Keratinocyte (primary cell): Measurements from ENCODE around the gene CRTC3. TPM values are rescaled to one million over a fixed set of nuclear protein-coding genes. Genes with fewer than 3 reads are reported as not detected.

ENCODE experiments used
- DNase-seq: peaks from one replicate; pipeline ENCODE4 v3.0.0-alpha.2; 2011; ENCODE audit warnings: low read depth, missing footprints, low spot score
- FAIRE-seq: peaks from 2 replicates; lab custom pipeline; 2011; peaks lifted over from hg19 to GRCh38; lab: Jason Lieb, UNC
- H2AFZ ChIP-seq: 2 replicates; pipeline ENCODE4 v1.6.0; 2012; ENCODE audit warnings: low read length, control low read depth, inconsistent platforms; ENCODE audit not compliant: control insufficient read depth
- H3K27ac ChIP-seq: 2 replicates; pipeline ENCODE4 v1.5.1; 2011; ENCODE audit warnings: low read length; ENCODE audit not compliant: control insufficient read depth, insufficient read depth
- H3K27me3 ChIP-seq: 3 replicates; pipeline ENCODE4 v1.6.0; 2011; ENCODE audit warnings: low read length; ENCODE audit not compliant: control insufficient read depth, insufficient read depth; ENCODE audit errors: extremely low read depth
- H3K36me3 ChIP-seq, 2 experiments: 2 replicates in 1 of 2; 3 replicates in 1 of 2; pipeline ENCODE4 v1.5.1; 2011; ENCODE audit warnings: low read length in 2 of 2, mild to moderate bottlenecking in 1 of 2; ENCODE audit not compliant: control insufficient read depth in 2 of 2, insufficient read depth in 2 of 2; ENCODE audit errors: extremely low read depth in 1 of 2
- H3K4me1 ChIP-seq: 3 replicates; pipeline ENCODE4 v1.5.1; 2011; ENCODE audit warnings: low read length; ENCODE audit not compliant: control insufficient read depth, insufficient read depth; ENCODE audit errors: extremely low read depth
- H3K4me2 ChIP-seq: 3 replicates; pipeline ENCODE4 v1.6.0; 2011; ENCODE audit warnings: low read depth, low read length; ENCODE audit not compliant: control insufficient read depth, insufficient read depth; ENCODE audit errors: extremely low read depth
- H3K4me3 ChIP-seq, 3 experiments: fragments of 200-600 bp in 1 of 3; sonication (generic) in 1 of 3; 2 replicates in 2 of 3; 3 replicates in 1 of 3; pipeline ENCODE4 v1.5.1; 2011 to 2016; ENCODE audit warnings: low read length in 3 of 3, mild to moderate bottlenecking in 3 of 3, control low read depth in 2 of 3, inconsistent platforms in 1 of 3, low read depth in 1 of 3, mixed read lengths in 1 of 3, mixed run types in 1 of 3, moderate library complexity in 1 of 3; ENCODE audit not compliant: control insufficient read depth in 2 of 3, insufficient read depth in 2 of 3; ENCODE audit errors: extremely low read depth in 1 of 3
- H3K79me2 ChIP-seq: 2 replicates; pipeline ENCODE4 v1.6.0; 2012; ENCODE audit warnings: low read length; ENCODE audit not compliant: control insufficient read depth, insufficient read depth
- H3K9ac ChIP-seq: 3 replicates; pipeline ENCODE4 v1.6.0; 2011; ENCODE audit warnings: low read length; ENCODE audit not compliant: control insufficient read depth, insufficient read depth; ENCODE audit errors: extremely low read depth
- H3K9me1 ChIP-seq: 3 replicates; pipeline ENCODE4 v1.6.0; 2011; ENCODE audit warnings: low read length; ENCODE audit not compliant: control insufficient read depth, insufficient read depth; ENCODE audit errors: extremely low read depth
- H3K9me3 ChIP-seq: 2 replicates; pipeline ENCODE4 v1.5.1; 2012; ENCODE audit warnings: low read depth, low read length; ENCODE audit not compliant: control insufficient read depth
- H4K20me1 ChIP-seq: 3 replicates; pipeline ENCODE4 v1.6.0; 2011; ENCODE audit warnings: low read length; ENCODE audit not compliant: control insufficient read depth, insufficient read depth; ENCODE audit errors: extremely low read depth
- EZH2 ChIP-seq: IDR thresholded peaks from one replicate; pipeline ENCODE4 v1.6.1; 2012; ENCODE audit warnings: inconsistent platforms, mild to moderate bottlenecking, low read length, moderate library complexity
- dilution Hi-C: fragments of 300-500 bp; cut with MboI; formaldehyde crosslinking; loops from one replicate; pipeline ENCODE4 v1.7.0; 2020; ENCODE audit warnings: low sequenced_read_pairs; ENCODE audit not compliant: extremely low pct_ligation_motif_present
- polyA plus RNA-seq, 5 experiments: library from polyadenylated mRNA; depleted of rRNA in 3 of 5; stranded (reverse) in 3 of 5; stranded (forward) in 1 of 5; unstranded in 1 of 5; fragments of >200 nt; gene quantifications; 1 replicate in 1 of 5; 2 replicates in 3 of 5; 3 replicates in 1 of 5; pipeline versions ENCODE4 v1.2.1 to v1.2.3, GENCODE V29; 2011 to 2012; ENCODE audit warnings: missing spikeins in 2 of 5, low read depth in 1 of 5, low replicate concordance in 1 of 5
- TF ChIP-seq, protein P1 (sequence below), 3 experiments: IDR thresholded peaks in 1 of 3; conservative IDR thresholded peaks in 1 of 3; optimal IDR thresholded peaks in 1 of 3; 2 replicates in 2 of 3; 3 replicates in 1 of 3; pipeline versions ENCODE3 to v1.5.1; 2011; ENCODE audit warnings: low read length in 3 of 3, mild to moderate bottlenecking in 3 of 3, moderate library complexity in 2 of 3, control low read depth in 1 of 3, inconsistent platforms in 1 of 3; ENCODE audit not compliant: insufficient read depth in 2 of 3; ENCODE audit errors: extremely low read depth in 1 of 3

The CRTC3 gene
- polyA plus RNA-seq, 1 donor (not counting 4 experiments of a cell fraction or from before 2014, with no cell fraction given): 11.9 TPM

DNA sequence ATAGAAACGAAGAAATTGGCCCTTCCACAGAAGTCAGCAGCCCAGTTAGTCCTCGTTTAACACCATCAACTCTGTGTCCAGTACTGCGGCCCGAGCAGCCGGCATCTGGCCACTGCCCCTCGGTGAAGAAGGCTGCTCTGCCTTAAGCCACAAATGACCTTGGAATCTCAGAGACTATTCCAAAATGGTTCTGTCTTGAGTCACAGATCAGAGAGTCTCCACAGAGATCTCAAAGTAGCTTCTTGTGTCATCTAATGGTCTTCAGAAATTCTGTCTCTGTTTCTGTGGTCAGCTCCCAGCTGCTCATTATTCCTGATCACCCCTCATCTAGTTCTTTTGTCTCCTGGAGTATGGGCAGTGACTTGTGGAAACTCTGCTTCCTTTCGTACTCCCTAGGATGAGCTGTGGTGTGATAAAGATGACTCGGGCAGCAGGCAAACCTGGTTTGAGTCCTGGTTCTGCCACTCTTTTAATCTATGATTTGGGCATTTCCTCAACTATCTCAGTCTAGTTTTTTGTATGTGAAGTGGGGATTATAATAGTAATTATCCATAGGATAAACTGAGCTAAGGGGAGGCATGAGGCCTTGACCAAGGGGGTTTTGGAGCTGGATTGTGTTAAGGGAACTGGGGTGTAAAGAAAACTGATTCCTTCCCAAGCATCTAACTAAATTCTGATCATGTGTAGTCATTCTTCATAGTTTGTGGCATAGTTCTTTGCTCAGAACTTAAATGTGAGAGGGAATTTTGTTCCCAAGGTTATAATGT, 22.6 kb downstream of the CRTC3 start:
- dilution Hi-C loops: no loop called here
- DNase-seq (no peak), FAIRE-seq (no peak)
- H2AFZ ChIP-seq: no peak overlapping the region
- no peak overlapping the region for H3K4me2 ChIP-seq
- peaks cover 5% of the 10 kb centered on the region for H3K4me1 ChIP-seq
- H3K27me3 ChIP-seq: no peaks in the 10 kb centered on the region
- peaks cover 2% of the 10 kb centered on the region for H3K79me2 ChIP-seq
- H3K36me3 ChIP-seq: peaks cover 0 to 1% of the 10 kb centered on the region in 2 experiments
- no peaks in the 10 kb centered on the region for H3K9me1 ChIP-seq
- H4K20me1 ChIP-seq: no peaks in the 10 kb centered on the region
- H3K4me3 ChIP-seq: no peak overlapping the region
- H3K9ac ChIP-seq: no peak overlapping the region
- TF ChIP-seq, protein P1, sequence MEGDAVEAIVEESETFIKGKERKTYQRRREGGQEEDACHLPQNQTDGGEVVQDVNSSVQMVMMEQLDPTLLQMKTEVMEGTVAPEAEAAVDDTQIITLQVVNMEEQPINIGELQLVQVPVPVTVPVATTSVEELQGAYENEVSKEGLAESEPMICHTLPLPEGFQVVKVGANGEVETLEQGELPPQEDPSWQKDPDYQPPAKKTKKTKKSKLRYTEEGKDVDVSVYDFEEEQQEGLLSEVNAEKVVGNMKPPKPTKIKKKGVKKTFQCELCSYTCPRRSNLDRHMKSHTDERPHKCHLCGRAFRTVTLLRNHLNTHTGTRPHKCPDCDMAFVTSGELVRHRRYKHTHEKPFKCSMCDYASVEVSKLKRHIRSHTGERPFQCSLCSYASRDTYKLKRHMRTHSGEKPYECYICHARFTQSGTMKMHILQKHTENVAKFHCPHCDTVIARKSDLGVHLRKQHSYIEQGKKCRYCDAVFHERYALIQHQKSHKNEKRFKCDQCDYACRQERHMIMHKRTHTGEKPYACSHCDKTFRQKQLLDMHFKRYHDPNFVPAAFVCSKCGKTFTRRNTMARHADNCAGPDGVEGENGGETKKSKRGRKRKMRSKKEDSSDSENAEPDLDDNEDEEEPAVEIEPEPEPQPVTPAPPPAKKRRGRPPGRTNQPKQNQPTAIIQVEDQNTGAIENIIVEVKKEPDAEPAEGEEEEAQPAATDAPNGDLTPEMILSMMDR (optimal IDR thresholded peaks at IDR 0.05 in 1 of 3, IDR thresholded peaks at IDR 0.05 in 1 of 3, conservative IDR thresholded peaks at IDR 0.05 in 1 of 3; ENCODE audit: extremely low read depth in 1 of 3, insufficient read depth in 2 of 3, low read length in 3 of 3): no peak
- TF ChIP-seq EZH2: no peak
- no peaks in the 10 kb centered on the region for H3K9me3 ChIP-seq
- no peak overlapping the region for H3K27ac ChIP-seq

DNA sequence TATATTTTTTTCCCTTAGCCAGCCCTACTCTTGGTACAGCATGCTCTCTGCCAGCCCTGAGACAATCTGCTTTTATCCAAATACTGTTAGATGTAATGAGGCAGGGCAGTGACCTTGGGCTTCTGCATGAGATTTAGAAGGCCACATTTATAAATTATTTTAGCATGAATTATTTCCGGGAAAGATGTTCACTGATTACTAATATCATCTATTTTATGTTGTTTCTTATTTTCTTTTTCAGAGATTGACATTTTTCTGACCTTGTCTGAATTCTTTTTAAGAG, 23.1 kb downstream of the CRTC3 start:
- H3K9ac ChIP-seq: no peak overlapping the region
- peaks cover 5% of the 10 kb centered on the region for H3K4me1 ChIP-seq
- no peaks in the 10 kb centered on the region for H3K27me3 ChIP-seq
- dilution Hi-C loops: no loop called here
- TF ChIP-seq, protein P1 (optimal IDR thresholded peaks at IDR 0.05 in 1 of 3, IDR thresholded peaks at IDR 0.05 in 1 of 3, conservative IDR thresholded peaks at IDR 0.05 in 1 of 3; ENCODE audit: extremely low read depth in 1 of 3, insufficient read depth in 2 of 3, low read length in 3 of 3): no peak
- no peak for TF ChIP-seq EZH2
- H3K36me3 ChIP-seq: peaks cover 0 to 1% of the 10 kb centered on the region in 2 experiments
- no peak overlapping the region for H3K4me3 ChIP-seq
- FAIRE-seq: no peak
- H2AFZ ChIP-seq: no peak overlapping the region
- no peaks in the 10 kb centered on the region for H3K9me1 ChIP-seq
- H4K20me1 ChIP-seq: no peaks in the 10 kb centered on the region
- H3K4me2 ChIP-seq: no peak overlapping the region
- H3K9me3 ChIP-seq: no peaks in the 10 kb centered on the region
- DNase-seq: no peak
- peaks cover 2% of the 10 kb centered on the region for H3K79me2 ChIP-seq
- H3K27ac ChIP-seq: no peak overlapping the region
